ENCODE data around the gene ASB2.

- TF ChIP-seq POLR2A (IDR thresholded peaks at IDR 0.05): no peak
- no peak for TF ChIP-seq CTCF (IDR thresholded peaks at IDR 0.05)
- no peak for TF ChIP-seq EP300 (IDR thresholded peaks at IDR 0.05)
These were observed 1.5 kb downstream of the ASB2 start for GRCh38 chr14:93974833-93975232.
